Measurements from ENCODE around the gene ZCWPW1. TPM values are rescaled to one million over a fixed set of nuclear protein-coding genes. Genes with fewer than 3 reads are reported as not detected.

ZCWPW1 gene
- total RNA-seq, 1 donor from 2014 or later = 1.9 TPM

GRCh38 chr7:100433592-100434296, 5.2 kb upstream of the ZCWPW1 start:
- intact Hi-C loops (cut with micrococcal nuclease) = loop anchor here (10.0 kb wide), 1 partner anchor 451 kb away; the partner anchor contains the start of gene UFSP1

- intact Hi-C loops (cut with micrococcal nuclease) = loop anchor here (10.0 kb wide), 1 partner anchor 452 kb away; the partner anchor contains the start of gene UFSP1
Observed at GRCh38 chr7:100433276-100433591, 4.7 kb upstream of the ZCWPW1 start.

GRCh38 chr7:100432621-100433275, 4.2 kb upstream of the ZCWPW1 start:
- intact Hi-C loops (cut with micrococcal nuclease) = loop anchor here (10.0 kb wide), 1 partner anchor 452 kb away; the partner anchor contains the start of gene UFSP1

GRCh38 chr7:100432053-100432452, 3.5 kb upstream of the ZCWPW1 start:
- intact Hi-C loops (cut with micrococcal nuclease) = loop anchor here (10.0 kb wide), 1 partner anchor 453 kb away; the partner anchor contains the start of gene UFSP1

- intact Hi-C loops (cut with micrococcal nuclease) = loop anchor here (10.0 kb wide), 1 partner anchor 453 kb away; the partner anchor contains the start of gene UFSP1
Observed at GRCh38 chr7:100431286-100431735, 2.8 kb upstream of the ZCWPW1 start.

- intact Hi-C loops (cut with micrococcal nuclease) = loop anchor here (10.0 kb wide), 1 partner anchor 454 kb away; the partner anchor contains the start of gene UFSP1
Observed at GRCh38 chr7:100430493-100431285, 2.2 kb upstream of the ZCWPW1 start.

GRCh38 chr7:100429637-100430492, 1.4 kb upstream of the ZCWPW1 start, which contains the start of gene MEPCE:
Gene MEPCE, plus strand, starts transcription at chr7:100429831. Its CDS starts 188 bp downstream, at chr7:100430019.
- intact Hi-C loops (cut with micrococcal nuclease) = loop anchor here (1.0 to 10.0 kb wide), 10 partner anchors 49 to 925 kb away; partner anchors contain the start of genes AGFG2, FBXO24, GNB2 and LAMTOR4

GRCh38 chr7:100428967-100429636, 599 bp upstream of the ZCWPW1 start:
- intact Hi-C loops (cut with micrococcal nuclease) = loop anchor here (1.0 to 5.0 kb wide), 11 partner anchors 7 to 924 kb away; partner anchors contain the start of genes AGFG2, FBXO24, GNB2 and LAMTOR4

GRCh38 chr7:100427762-100428198, 723 bp downstream of the ZCWPW1 start:
- intact Hi-C loops (cut with micrococcal nuclease) = loop anchor here (1.0 to 5.0 kb wide), 7 partner anchors 9 to 923 kb away; partner anchors contain the start of genes MBLAC1, PPP1R35, TSC22D4 and ZKSCAN5

- intact Hi-C loops (cut with micrococcal nuclease) = loop anchor here (5.0 kb wide), 1 partner anchor 344 kb away; the partner anchor contains the start of gene ZNF3
Observed at GRCh38 chr7:100426516-100426915, 2.0 kb downstream of the ZCWPW1 start.

- intact Hi-C loops (cut with micrococcal nuclease) = loop anchor here (5.0 kb wide), 1 partner anchor 343 kb away; the partner anchor contains the start of gene ZNF3
Observed at GRCh38 chr7:100425347-100425746, 3.2 kb downstream of the ZCWPW1 start.

- intact Hi-C loops (cut with micrococcal nuclease) = no loop called here
Observed at GRCh38 chr7:100423315-100423714, 5.2 kb downstream of the ZCWPW1 start.

- intact Hi-C loops (cut with micrococcal nuclease) = no loop called here
Observed at GRCh38 chr7:100419660-100420226, 8.8 kb downstream of the ZCWPW1 start.

GRCh38 chr7:100418930-100419659, 9.4 kb downstream of the ZCWPW1 start:
- intact Hi-C loops (cut with micrococcal nuclease) = no loop called here

- intact Hi-C loops (cut with micrococcal nuclease) = no loop called here
Observed at GRCh38 chr7:100415448-100415847, 13.1 kb downstream of the ZCWPW1 start.

GRCh38 chr7:100413889-100414288, 14.6 kb downstream of the ZCWPW1 start:
- intact Hi-C loops (cut with micrococcal nuclease) = no loop called here

GRCh38 chr7:100413346-100413745, 15.2 kb downstream of the ZCWPW1 start:
- intact Hi-C loops (cut with micrococcal nuclease) = no loop called here

GRCh38 chr7:100411101-100411500, 17.4 kb downstream of the ZCWPW1 start:
- intact Hi-C loops (cut with micrococcal nuclease) = no loop called here

Data from T-helper 2 cell treated with Interferon-gamma antibody and Interleukin-4, amounts not matched to agents 100 ng/mL and 5 ng/mL, for 36 hours (primary cell).